ENCODE results near the gene SI.

Gene SI

DNA sequence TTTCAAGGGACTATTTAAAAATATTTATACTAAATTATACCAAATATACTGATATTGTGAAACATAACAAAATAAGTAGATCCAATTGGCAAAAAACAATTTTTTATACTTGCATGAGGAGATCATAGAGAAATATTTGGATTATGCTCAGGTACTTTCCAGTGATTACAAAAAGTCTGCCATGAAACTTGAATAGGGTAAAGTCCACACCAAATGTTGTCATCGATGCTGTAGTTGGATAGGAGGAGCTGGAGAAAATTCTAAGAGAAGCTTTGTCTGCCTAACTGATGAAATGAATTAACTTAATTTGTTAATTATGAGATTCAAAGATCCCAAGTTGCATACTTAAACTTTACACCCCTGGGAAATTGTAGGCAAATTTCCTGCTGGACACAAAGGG is 93.3 kb downstream of the SI start (continued):
- TF ChIP-seq, protein P1, sequence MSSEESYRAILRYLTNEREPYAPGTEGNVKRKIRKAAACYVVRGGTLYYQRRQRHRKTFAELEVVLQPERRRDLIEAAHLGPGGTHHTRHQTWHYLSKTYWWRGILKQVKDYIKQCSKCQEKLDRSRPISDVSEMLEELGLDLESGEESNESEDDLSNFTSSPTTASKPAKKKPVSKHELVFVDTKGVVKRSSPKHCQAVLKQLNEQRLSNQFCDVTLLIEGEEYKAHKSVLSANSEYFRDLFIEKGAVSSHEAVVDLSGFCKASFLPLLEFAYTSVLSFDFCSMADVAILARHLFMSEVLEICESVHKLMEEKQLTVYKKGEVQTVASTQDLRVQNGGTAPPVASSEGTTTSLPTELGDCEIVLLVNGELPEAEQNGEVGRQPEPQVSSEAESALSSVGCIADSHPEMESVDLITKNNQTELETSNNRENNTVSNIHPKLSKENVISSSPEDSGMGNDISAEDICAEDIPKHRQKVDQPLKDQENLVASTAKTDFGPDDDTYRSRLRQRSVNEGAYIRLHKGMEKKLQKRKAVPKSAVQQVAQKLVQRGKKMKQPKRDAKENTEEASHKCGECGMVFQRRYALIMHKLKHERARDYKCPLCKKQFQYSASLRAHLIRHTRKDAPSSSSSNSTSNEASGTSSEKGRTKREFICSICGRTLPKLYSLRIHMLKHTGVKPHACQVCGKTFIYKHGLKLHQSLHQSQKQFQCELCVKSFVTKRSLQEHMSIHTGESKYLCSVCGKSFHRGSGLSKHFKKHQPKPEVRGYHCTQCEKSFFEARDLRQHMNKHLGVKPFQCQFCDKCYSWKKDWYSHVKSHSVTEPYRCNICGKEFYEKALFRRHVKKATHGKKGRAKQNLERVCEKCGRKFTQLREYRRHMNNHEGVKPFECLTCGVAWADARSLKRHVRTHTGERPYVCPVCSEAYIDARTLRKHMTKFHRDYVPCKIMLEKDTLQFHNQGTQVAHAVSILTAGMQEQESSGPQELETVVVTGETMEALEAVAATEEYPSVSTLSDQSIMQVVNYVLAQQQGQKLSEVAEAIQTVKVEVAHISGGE (tag by site-specific recombination; conservative IDR thresholded peaks at IDR 0.05; ENCODE audit: low read depth) = no peak

DNA sequence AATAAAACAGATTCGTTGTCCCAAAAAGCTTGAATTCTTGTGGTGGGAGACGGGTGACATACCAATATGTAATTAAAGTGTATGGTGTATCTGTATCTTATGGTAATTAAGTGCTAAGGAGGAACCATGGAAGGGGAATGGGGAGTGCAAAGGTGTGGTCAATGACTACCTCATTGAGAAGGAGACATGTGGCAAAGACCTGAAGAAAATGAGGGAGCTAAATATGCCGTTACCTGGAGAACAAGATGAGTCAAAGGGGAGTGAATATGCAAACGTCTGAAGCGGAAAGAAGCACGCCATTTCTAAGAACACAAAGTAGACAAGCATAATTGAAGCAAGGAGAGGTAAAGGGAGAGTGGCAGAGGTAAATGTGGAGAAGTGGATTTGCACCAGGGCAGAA is 115.7 kb downstream of the SI start:
- H3K9me3 ChIP-seq (ENCODE audit: control insufficient read depth, insufficient read depth, low read depth, low read length) = no peaks in the 10 kb centered on the region
- POLR2A ChIA-PET = no interaction called here

DNA sequence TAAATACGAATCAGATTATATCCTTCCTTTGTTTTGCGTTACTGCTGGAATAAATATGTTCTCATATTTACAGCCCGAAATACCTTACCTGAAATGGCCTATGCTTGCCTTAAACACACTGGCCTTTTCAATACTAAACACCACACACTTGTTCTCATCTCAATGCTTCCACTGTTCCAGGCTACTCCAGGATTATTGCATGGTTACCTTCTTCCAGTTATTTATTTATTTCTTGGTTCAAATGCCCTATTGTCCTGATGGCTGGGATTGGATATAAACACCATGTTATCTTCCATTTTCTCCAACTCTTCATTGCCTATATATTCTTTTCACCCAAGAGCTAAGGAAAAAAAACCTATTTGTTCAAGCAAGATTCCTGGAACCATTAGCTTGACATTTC is 125.3 kb downstream of the SI start:
- CTCF ChIA-PET = no interaction called here
- TF ChIP-seq KLF16 (tag by site-specific recombination; IDR thresholded peaks at IDR 0.05) (no peak), ZNF660 (tag by site-specific recombination; IDR thresholded peaks at IDR 0.05) (no peak), ZFHX2 (tag by site-specific recombination; conservative IDR thresholded peaks at IDR 0.05) (no peak), ZNF114 (tag by site-specific recombination; IDR thresholded peaks at IDR 0.05) (no peak), ZNF654 (tag by site-specific recombination; IDR thresholded peaks at IDR 0.05; ENCODE audit: low read depth) (no peak), ZNF404 (tag by site-specific recombination; IDR thresholded peaks at IDR 0.05) (no peak), SP2 (tag by site-specific recombination; IDR thresholded peaks at IDR 0.05) (no peak), ZNF701 (tag by site-specific recombination; IDR thresholded peaks at IDR 0.05) (no peak), ZNF596 (tag by site-specific recombination; IDR thresholded peaks at IDR 0.05) (no peak)

More for the DNA sequence above, 115.7 kb downstream of the SI start:
- TF ChIP-seq ZNF211 (tag by site-specific recombination; IDR thresholded peaks at IDR 0.05; ENCODE audit: low read depth) (no peak), ZNF174 (tag by site-specific recombination; IDR thresholded peaks at IDR 0.05) (no peak), ZNF777 (tag by site-specific recombination; IDR thresholded peaks at IDR 0.05; ENCODE audit: borderline replicate concordance) (no peak), ZNF707 (tag by site-specific recombination; IDR thresholded peaks at IDR 0.05) (no peak), ZNF837 (tag by site-specific recombination; IDR thresholded peaks at IDR 0.05) (no peak), ZNF341 (tag by site-specific recombination; IDR thresholded peaks at IDR 0.05; ENCODE audit: low read depth) (no peak), ZNF48 (tag by site-specific recombination; IDR thresholded peaks at IDR 0.05) (no peak), ZNF354C (tag by site-specific recombination; IDR thresholded peaks at IDR 0.05; ENCODE audit: borderline replicate concordance, low read depth) (no peak), ZNF473 (tag by site-specific recombination; IDR thresholded peaks at IDR 0.05) (no peak), ZNF664 (tag by site-specific recombination; IDR thresholded peaks at IDR 0.05) (no peak)
- TF ChIP-seq, protein P2, sequence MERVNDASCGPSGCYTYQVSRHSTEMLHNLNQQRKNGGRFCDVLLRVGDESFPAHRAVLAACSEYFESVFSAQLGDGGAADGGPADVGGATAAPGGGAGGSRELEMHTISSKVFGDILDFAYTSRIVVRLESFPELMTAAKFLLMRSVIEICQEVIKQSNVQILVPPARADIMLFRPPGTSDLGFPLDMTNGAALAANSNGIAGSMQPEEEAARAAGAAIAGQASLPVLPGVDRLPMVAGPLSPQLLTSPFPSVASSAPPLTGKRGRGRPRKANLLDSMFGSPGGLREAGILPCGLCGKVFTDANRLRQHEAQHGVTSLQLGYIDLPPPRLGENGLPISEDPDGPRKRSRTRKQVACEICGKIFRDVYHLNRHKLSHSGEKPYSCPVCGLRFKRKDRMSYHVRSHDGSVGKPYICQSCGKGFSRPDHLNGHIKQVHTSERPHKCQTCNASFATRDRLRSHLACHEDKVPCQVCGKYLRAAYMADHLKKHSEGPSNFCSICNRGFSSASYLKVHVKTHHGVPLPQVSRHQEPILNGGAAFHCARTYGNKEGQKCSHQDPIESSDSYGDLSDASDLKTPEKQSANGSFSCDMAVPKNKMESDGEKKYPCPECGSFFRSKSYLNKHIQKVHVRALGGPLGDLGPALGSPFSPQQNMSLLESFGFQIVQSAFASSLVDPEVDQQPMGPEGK (tag by site-specific recombination; IDR thresholded peaks at IDR 0.05) = no peak
- Histone ChIP-seq H3K27ac (ENCODE audit: extremely low read depth, low read depth, low read length) (no peak overlapping the region), H3K36me3 (ENCODE audit: control insufficient read depth in 2 of 2, insufficient read depth in 1 of 2, low read length in 2 of 2) (no peaks in the 10 kb centered on the region), H3K4me1 (ENCODE audit: control insufficient read depth, insufficient read depth, low read length) (no peaks in the 10 kb centered on the region), H3K4me3 (ENCODE audit: low read depth, low read length) (no peak overlapping the region)
- CTCF ChIA-PET = interaction anchor here (0.6 kb wide), 1 partner anchor 84 kb away, joined by 3 read pairs; no protein-coding TSS in a partner anchor

More for the DNA sequence above, 125.3 kb downstream of the SI start:
- POLR2A ChIA-PET = no interaction called here
- H3K27ac ChIP-seq (ENCODE audit: extremely low read depth, low read depth, low read length) = no peak overlapping the region
- no peaks in the 10 kb centered on the region for H3K36me3 ChIP-seq (ENCODE audit: control insufficient read depth in 2 of 2, insufficient read depth in 1 of 2, low read length in 2 of 2)
- H3K4me1 ChIP-seq (ENCODE audit: control insufficient read depth, insufficient read depth, low read length) = no peaks in the 10 kb centered on the region
- no peak overlapping the region for H3K4me3 ChIP-seq (ENCODE audit: low read depth, low read length)
- no peaks in the 10 kb centered on the region for H3K9me3 ChIP-seq (ENCODE audit: control insufficient read depth, insufficient read depth, low read depth, low read length)

All from HEK293 (cell line).